ENCODE results near the gene NAPB.

Gene NAPB

GRCh38 chr20:23417861-23418260 lies 3.4 kb downstream of the NAPB start:
- TF ChIP-seq, protein P1, sequence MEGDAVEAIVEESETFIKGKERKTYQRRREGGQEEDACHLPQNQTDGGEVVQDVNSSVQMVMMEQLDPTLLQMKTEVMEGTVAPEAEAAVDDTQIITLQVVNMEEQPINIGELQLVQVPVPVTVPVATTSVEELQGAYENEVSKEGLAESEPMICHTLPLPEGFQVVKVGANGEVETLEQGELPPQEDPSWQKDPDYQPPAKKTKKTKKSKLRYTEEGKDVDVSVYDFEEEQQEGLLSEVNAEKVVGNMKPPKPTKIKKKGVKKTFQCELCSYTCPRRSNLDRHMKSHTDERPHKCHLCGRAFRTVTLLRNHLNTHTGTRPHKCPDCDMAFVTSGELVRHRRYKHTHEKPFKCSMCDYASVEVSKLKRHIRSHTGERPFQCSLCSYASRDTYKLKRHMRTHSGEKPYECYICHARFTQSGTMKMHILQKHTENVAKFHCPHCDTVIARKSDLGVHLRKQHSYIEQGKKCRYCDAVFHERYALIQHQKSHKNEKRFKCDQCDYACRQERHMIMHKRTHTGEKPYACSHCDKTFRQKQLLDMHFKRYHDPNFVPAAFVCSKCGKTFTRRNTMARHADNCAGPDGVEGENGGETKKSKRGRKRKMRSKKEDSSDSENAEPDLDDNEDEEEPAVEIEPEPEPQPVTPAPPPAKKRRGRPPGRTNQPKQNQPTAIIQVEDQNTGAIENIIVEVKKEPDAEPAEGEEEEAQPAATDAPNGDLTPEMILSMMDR (IDR thresholded peaks at IDR 0.05), result no peak

DNA sequence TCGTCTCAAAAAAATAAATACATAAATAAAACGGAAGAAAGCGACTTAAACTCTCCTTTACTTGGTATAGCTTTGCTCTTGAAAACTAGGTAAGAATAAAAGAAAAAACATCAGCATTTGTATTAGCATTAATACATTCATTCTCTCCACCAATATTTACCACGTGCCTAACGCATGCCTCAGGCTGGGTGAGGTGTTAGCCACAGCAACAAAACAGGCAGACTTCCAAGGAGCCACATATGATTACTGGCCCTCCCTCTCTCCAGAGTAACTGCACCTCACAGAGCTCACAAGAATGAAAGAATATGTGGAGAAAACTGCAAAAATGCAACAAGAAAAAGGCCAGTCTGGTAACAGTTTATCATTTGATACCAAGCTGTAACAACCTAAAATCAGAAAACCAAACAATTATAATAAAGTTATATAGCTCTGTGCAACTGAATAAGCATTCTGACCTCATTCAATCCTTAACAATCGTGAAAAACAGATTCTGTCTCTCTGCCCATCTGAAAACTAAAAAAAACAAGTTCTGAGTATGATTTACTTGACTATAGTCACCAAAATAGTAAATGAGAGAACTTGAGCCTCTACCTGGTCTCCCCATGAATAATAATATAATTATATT lies 5.2 kb downstream of the NAPB start:
- TF ChIP-seq, protein P1 (IDR thresholded peaks at IDR 0.05), result no peak

DNA sequence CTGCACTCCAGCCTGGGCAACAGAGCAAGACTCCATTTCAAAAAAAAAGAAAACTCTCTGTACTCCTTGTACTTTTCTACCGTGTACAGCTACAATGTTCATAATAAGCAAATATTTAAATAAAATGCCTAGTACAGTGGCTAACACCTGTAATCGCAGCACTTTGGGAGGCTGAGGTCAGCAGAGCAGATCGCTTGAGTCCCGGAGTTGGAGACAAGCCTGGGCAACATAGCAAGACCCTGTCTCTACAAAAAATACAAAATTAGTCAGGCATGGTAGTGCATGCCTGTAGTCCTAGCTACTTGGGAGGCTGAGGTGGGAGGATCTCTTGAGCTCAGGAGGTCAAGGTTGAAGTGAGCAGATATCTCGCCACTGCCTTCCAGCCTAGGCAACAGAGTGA lies 5.7 kb downstream of the NAPB start:
- TF ChIP-seq, protein P1 (IDR thresholded peaks at IDR 0.05), result no peak

GRCh38 chr20:23414526-23415188 lies 6.6 kb downstream of the NAPB start:
- TF ChIP-seq, protein P1 (IDR thresholded peaks at IDR 0.05), result no peak

DNA sequence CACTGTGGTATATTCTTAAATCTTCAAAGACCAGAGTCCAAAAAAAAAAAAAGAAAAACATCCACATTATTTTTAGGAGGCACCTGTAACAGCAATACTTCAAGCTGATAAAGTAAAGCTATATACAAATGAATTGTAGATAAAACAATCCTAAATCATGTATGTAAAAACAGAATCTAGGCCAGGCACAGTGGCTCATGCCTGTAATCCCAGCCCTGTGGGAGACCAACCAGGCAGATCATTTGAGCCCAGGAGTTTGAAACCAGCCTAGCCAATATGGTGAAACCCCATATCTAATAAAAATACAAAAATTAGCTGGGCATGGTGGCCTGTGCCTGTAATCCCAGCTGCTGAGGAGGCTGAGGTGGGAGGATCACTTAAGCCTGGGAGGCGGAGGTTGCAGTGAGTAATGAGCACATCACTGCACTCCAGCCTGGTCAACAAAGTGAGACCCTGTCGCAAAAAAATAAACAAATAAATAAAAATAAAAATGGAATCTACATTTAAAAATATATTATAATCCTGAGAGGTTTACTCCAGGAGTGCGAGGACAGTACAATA lies 7.3 kb downstream of the NAPB start:
- TF ChIP-seq, protein P1 (IDR thresholded peaks at IDR 0.05), result no peak

- TF ChIP-seq, protein P1 (IDR thresholded peaks at IDR 0.05), result no peak
Measured at GRCh38 chr20:23412026-23412425, 9.3 kb downstream of the NAPB start.

DNA sequence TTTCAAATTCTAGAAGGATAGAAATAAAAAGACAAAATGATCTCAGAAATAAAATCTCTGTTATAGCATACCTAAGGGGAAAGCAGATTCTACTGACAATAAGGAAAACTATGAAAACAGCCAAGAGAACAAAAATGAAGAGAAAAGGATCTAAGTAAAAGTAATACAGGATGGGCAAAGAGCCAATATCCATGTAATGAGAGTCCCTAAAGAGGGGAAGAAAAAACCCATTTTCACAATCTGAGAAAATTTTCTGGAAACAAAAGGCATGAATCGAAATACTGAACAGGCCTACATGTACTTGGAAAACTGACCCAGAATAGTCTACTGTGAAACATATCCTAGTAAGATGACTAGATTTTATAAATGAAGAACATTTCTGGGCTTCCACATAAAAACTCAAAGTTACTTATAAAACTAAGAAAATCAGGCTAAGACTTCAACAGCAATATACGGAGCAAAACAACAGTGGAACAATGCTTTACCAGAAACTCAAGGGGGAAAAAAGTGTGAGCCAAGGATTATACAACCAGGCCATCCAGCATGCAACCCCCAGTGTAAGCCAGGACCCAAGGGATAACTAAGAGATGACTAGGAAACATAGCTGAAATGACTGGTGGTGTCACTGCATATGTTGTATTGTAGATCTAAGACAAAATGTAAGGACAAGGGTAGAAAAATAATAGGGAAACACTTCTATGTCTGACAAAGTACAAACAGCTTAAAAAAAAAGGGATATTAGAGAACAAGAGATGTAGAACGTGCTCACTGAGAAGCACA lies 10.2 kb downstream of the NAPB start:
- TF ChIP-seq, protein P1 (IDR thresholded peaks at IDR 0.05), result no peak

Measured in LNCAP (cell line).